Osteoblast (primary cell): ENCODE results near the gene CD8A. TPM values are rescaled to one million over a fixed set of nuclear protein-coding genes. Genes with fewer than 3 reads are reported as not detected.

ENCODE experiments used
- DNase-seq: peaks from one replicate; pipeline ENCODE4 v3.0.0; 2011; ENCODE audit warnings: low spot score, mixed read lengths; ENCODE audit not compliant: insufficient read length; ENCODE audit errors: missing footprints
- H2AFZ ChIP-seq: 2 replicates; pipeline ENCODE4 v1.6.0; 2011; ENCODE audit warnings: mild to moderate bottlenecking, low read length
- H3K27ac ChIP-seq: 2 replicates; pipeline ENCODE4 v1.5.1; 2011; ENCODE audit warnings: mild to moderate bottlenecking, low read depth, low read length, moderate library complexity
- H3K27me3 ChIP-seq: 2 replicates; pipeline ENCODE4 v1.6.0; 2012; ENCODE audit warnings: mild to moderate bottlenecking, control low read depth, inconsistent platforms, low read length, moderate library complexity; ENCODE audit not compliant: insufficient read depth
- H3K36me3 ChIP-seq: 2 replicates; pipeline ENCODE4 v1.5.1; 2011; ENCODE audit warnings: mild to moderate bottlenecking, low read length, control low read depth, moderate library complexity; ENCODE audit not compliant: insufficient read depth
- H3K4me1 ChIP-seq: 2 replicates; pipeline ENCODE4 v1.5.1; 2011; ENCODE audit warnings: mild to moderate bottlenecking, low read length, control low read depth, moderate library complexity; ENCODE audit not compliant: insufficient read depth
- H3K4me2 ChIP-seq: 2 replicates; pipeline ENCODE4 v1.6.0; 2011; ENCODE audit warnings: mild to moderate bottlenecking, low read length; ENCODE audit not compliant: insufficient read depth
- H3K4me3 ChIP-seq: fragments of 200-600 bp; sonication (generic); 3 replicates; pipeline ENCODE4 v1.5.1; 2012; ENCODE audit warnings: mild to moderate bottlenecking, low read length, inconsistent platforms; ENCODE audit not compliant: insufficient read depth
- H3K79me2 ChIP-seq: 2 replicates; pipeline ENCODE4 v1.6.0; 2012; ENCODE audit warnings: mild to moderate bottlenecking, low read length, control low read depth, inconsistent platforms; ENCODE audit not compliant: insufficient read depth
- H3K9me3 ChIP-seq: 2 replicates; pipeline ENCODE4 v1.5.1; 2011; ENCODE audit warnings: low read depth, low read length, control low read depth
- H4K20me1 ChIP-seq: 2 replicates; pipeline ENCODE4 v1.6.0; 2012; ENCODE audit warnings: mild to moderate bottlenecking, low read length, control low read depth; ENCODE audit not compliant: insufficient read depth
- CTCF ChIP-seq: IDR thresholded peaks from 2 replicates; pipeline ENCODE4 v1.5.1; 2011; ENCODE audit warnings: mild to moderate bottlenecking, low read depth, low read length, moderate library complexity; ENCODE audit errors: extremely low read depth
- total RNA-seq: library from RNA; depleted of rRNA; stranded (reverse); fragments of >200 nt; gene quantifications from 2 replicates; pipeline ENCODE4 v1.2.3, GENCODE V29; 2012

Gene CD8A
- total RNA-seq, 1 donor = not detected

GRCh38 chr2:86825693-86826381, 35.1 kb upstream of the CD8A start:
- Histone ChIP-seq H3K27me3 (peaks cover 9% of the 10 kb centered on the region), H3K4me2 (no peak overlapping the region), H3K79me2 (no peaks in the 10 kb centered on the region), H4K20me1 (no peaks in the 10 kb centered on the region), H3K9me3 (no peaks in the 10 kb centered on the region), H2AFZ (no peak overlapping the region), H3K4me3 (no peak overlapping the region), H3K36me3 (no peaks in the 10 kb centered on the region), H3K4me1 (no peaks in the 10 kb centered on the region), H3K27ac (no peak overlapping the region)
- DNase-seq = no peak
- TF ChIP-seq CTCF = no peak

- Histone ChIP-seq H3K4me3 (no peak overlapping the region), H2AFZ (no peak overlapping the region), H3K27ac (no peak overlapping the region)
Observed at GRCh38 chr2:86825036-86825692, 34.5 kb upstream of the CD8A start.

GRCh38 chr2:86822668-86823345, 32.1 kb upstream of the CD8A start:
- no peak overlapping the region for H2AFZ ChIP-seq
- no peak for DNase-seq
- no peak overlapping the region for H3K4me3 ChIP-seq
- H3K4me1 ChIP-seq = no peaks in the 10 kb centered on the region
- H3K4me2 ChIP-seq = no peak overlapping the region
- H3K27me3 ChIP-seq = peaks cover 8% of the 10 kb centered on the region
- no peak for TF ChIP-seq CTCF
- no peaks in the 10 kb centered on the region for H3K9me3 ChIP-seq
- H4K20me1 ChIP-seq = no peaks in the 10 kb centered on the region
- no peaks in the 10 kb centered on the region for H3K79me2 ChIP-seq
- H3K27ac ChIP-seq = no peak overlapping the region
- H3K36me3 ChIP-seq = no peaks in the 10 kb centered on the region

More at GRCh38 chr2:86825036-86825692, 34.5 kb upstream of the CD8A start:
- peaks cover 9% of the 10 kb centered on the region for H3K27me3 ChIP-seq
- no peaks in the 10 kb centered on the region for H3K79me2 ChIP-seq
- DNase-seq = no peak
- H3K4me2 ChIP-seq = no peak overlapping the region
- no peaks in the 10 kb centered on the region for H3K4me1 ChIP-seq
- H3K36me3 ChIP-seq = no peaks in the 10 kb centered on the region
- no peaks in the 10 kb centered on the region for H3K9me3 ChIP-seq
- no peaks in the 10 kb centered on the region for H4K20me1 ChIP-seq
- no peak for TF ChIP-seq CTCF

- Histone ChIP-seq H3K4me2 (no peak overlapping the region), H3K4me3 (no peak overlapping the region), H3K9me3 (no peaks in the 10 kb centered on the region), H3K79me2 (no peaks in the 10 kb centered on the region), H3K36me3 (no peaks in the 10 kb centered on the region), H2AFZ (no peak overlapping the region), H3K27ac (no peak overlapping the region), H3K4me1 (no peaks in the 10 kb centered on the region), H4K20me1 (no peaks in the 10 kb centered on the region), H3K27me3 (peaks cover 7% of the 10 kb centered on the region)
- TF ChIP-seq CTCF = no peak
- DNase-seq = no peak
Observed at GRCh38 chr2:86821842-86822241, 31.1 kb upstream of the CD8A start.
